GM19397 (cell line): ENCODE data around the gene CGB1.
"Not testable (repeated sequence)": the region's sequence is repeated elsewhere in the genome, so short reads cannot be mapped to it uniquely, and the experiment has no call there.

Source experiments
- ATAC-seq: cut with Tn5 transposase; IDR thresholded peaks from one replicate; pipeline ENCODE4 v1.9.1; 2021; ENCODE audit warnings: mild to moderate bottlenecking, moderate library complexity; ENCODE audit not compliant: unreplicated experiment

CGB1 gene

GRCh38 chr19:49024233-49024632 lies 12.5 kb downstream of the CGB1 start, which contains the start of gene CGB3:
CGB3 (minus strand) TSS chr19:49024333; CDS start chr19:49023971, 362 bp downstream.
- not testable (repeated sequence) for ATAC-seq

- no peak for ATAC-seq
Measured at GRCh38 chr19:49022116-49022515, 14.6 kb downstream of the CGB1 start.

GRCh38 chr19:49020931-49021895 lies 15.5 kb downstream of the CGB1 start:
- ATAC-seq: no peak

- no peak for ATAC-seq
Measured at GRCh38 chr19:49020342-49020741, 16.4 kb downstream of the CGB1 start.

- ATAC-seq: no peak
Measured at GRCh38 chr19:49019242-49019932, 17.3 kb downstream of the CGB1 start.

- not testable (repeated sequence) for ATAC-seq
Measured at GRCh38 chr19:49018388-49019241, 18.1 kb downstream of the CGB1 start.

- no peak for ATAC-seq
Measured at GRCh38 chr19:49017666-49018351, 18.9 kb downstream of the CGB1 start.

- no peak for ATAC-seq
Measured at GRCh38 chr19:49017041-49017665, 19.5 kb downstream of the CGB1 start, which contains the start of gene LHB. LHB (minus strand) TSS chr19:49017091; CDS start chr19:49017081, 10 bp downstream.

- ATAC-seq: no peak
Measured at GRCh38 chr19:49016067-49016839, 20.4 kb downstream of the CGB1 start.

GRCh38 chr19:49014870-49015255 lies 21.8 kb downstream of the CGB1 start:
- no peak for ATAC-seq

GRCh38 chr19:49014123-49014869 lies 22.4 kb downstream of the CGB1 start:
- no peak for ATAC-seq

GRCh38 chr19:49011194-49011593 lies 25.5 kb downstream of the CGB1 start:
- no peak for ATAC-seq

- no peak for ATAC-seq
Measured at GRCh38 chr19:49010453-49010852, 26.2 kb downstream of the CGB1 start.

- ATAC-seq: no peak
Measured at GRCh38 chr19:49009828-49010227, 26.9 kb downstream of the CGB1 start.

GRCh38 chr19:49006905-49007304 lies 29.8 kb downstream of the CGB1 start:
- no peak for ATAC-seq

GRCh38 chr19:49004964-49005614 lies 31.6 kb downstream of the CGB1 start:
- ATAC-seq: no peak

GRCh38 chr19:49004133-49004532 lies 32.6 kb downstream of the CGB1 start:
- no peak for ATAC-seq
